Brain microvascular endothelial cell (primary cell): ENCODE results near the gene BDKRB2.

Source experiments
- DNase-seq: peaks from one replicate; pipeline ENCODE4 v3.0.0-alpha.2; 2020
- H3K27ac ChIP-seq: fragments of 250-450 bp; sonication (Bioruptor Pico); 2 replicates; pipeline ENCODE4 v1.5.1; 2020; ENCODE audit warnings: mild to moderate bottlenecking, moderate library complexity
- H3K27me3 ChIP-seq: fragments of 250-450 bp; sonication (Bioruptor Pico); replicated peaks from 2 replicates; pipeline ENCODE4 v1.5.1; 2020; ENCODE audit warnings: mild to moderate bottlenecking
- H3K36me3 ChIP-seq: fragments of 250-450 bp; sonication (Bioruptor Pico); replicated peaks from 2 replicates; pipeline ENCODE4 v1.5.1; 2020; ENCODE audit warnings: mild to moderate bottlenecking
- H3K4me3 ChIP-seq: 2 replicates; pipeline ENCODE4 v1.5.1; 2011; ENCODE audit warnings: low read depth, mild to moderate bottlenecking, control low read depth, low read length, moderate library complexity
- CTCF ChIP-seq: IDR thresholded peaks from 2 replicates; pipeline ENCODE4 v1.5.1; 2011; ENCODE audit warnings: low read depth, mild to moderate bottlenecking, moderate library complexity, low read length, control low read depth, inconsistent platforms; ENCODE audit errors: missing control alignments
- in situ Hi-C: cut with HindIII; loops from 2 replicates; pipeline ENCODE4 v1.10.0; 2017; ENCODE audit warnings: low sequenced_read_pairs, low pct_ligation_motif_present

Gene BDKRB2

GRCh38 chr14:96233661-96234060 is 29.0 kb downstream of the BDKRB2 start:
- Histone ChIP-seq H3K27ac (no peak overlapping the region), H3K4me3 (no peak overlapping the region), H3K27me3 (no peaks in the 10 kb centered on the region), H3K36me3 (no peaks in the 10 kb centered on the region)
- DNase-seq: no peak
- TF ChIP-seq CTCF: no peak
- in situ Hi-C loops: no loop called here

- no peak for DNase-seq
- TF ChIP-seq CTCF: no peak
- H3K36me3 ChIP-seq: no peaks in the 10 kb centered on the region
- H3K27ac ChIP-seq: no peak overlapping the region
- no peaks in the 10 kb centered on the region for H3K27me3 ChIP-seq
- in situ Hi-C loops: no loop called here
- H3K4me3 ChIP-seq: no peak overlapping the region
Observed at GRCh38 chr14:96235426-96235825, 30.8 kb downstream of the BDKRB2 start.

GRCh38 chr14:96237641-96238040 is 33.0 kb downstream of the BDKRB2 start:
- in situ Hi-C loops: no loop called here
- no peak for TF ChIP-seq CTCF
- H3K27me3 ChIP-seq: no peaks in the 10 kb centered on the region
- no peak overlapping the region for H3K27ac ChIP-seq
- no peak for DNase-seq
- H3K36me3 ChIP-seq: no peaks in the 10 kb centered on the region
- no peak overlapping the region for H3K4me3 ChIP-seq

GRCh38 chr14:96238676-96239265 is 34.1 kb downstream of the BDKRB2 start:
- Histone ChIP-seq H3K27ac (no peak overlapping the region), H3K36me3 (no peaks in the 10 kb centered on the region), H3K4me3 (no peak overlapping the region), H3K27me3 (no peaks in the 10 kb centered on the region)
- in situ Hi-C loops: no loop called here
- DNase-seq: no peak
- no peak for TF ChIP-seq CTCF

- H3K27me3 ChIP-seq: no peaks in the 10 kb centered on the region
- DNase-seq: no peak
- no peaks in the 10 kb centered on the region for H3K36me3 ChIP-seq
- no peak overlapping the region for H3K4me3 ChIP-seq
- in situ Hi-C loops: no loop called here
- TF ChIP-seq CTCF: no peak
- H3K27ac ChIP-seq: no peak overlapping the region
Observed at GRCh38 chr14:96239711-96240141, 35.1 kb downstream of the BDKRB2 start.

- in situ Hi-C loops: no loop called here
- no peaks in the 10 kb centered on the region for H3K36me3 ChIP-seq
- no peak overlapping the region for H3K27ac ChIP-seq
- no peak for DNase-seq
- no peak for TF ChIP-seq CTCF
- no peak overlapping the region for H3K4me3 ChIP-seq
- H3K27me3 ChIP-seq: no peaks in the 10 kb centered on the region
Observed at GRCh38 chr14:96240641-96241040, 36.0 kb downstream of the BDKRB2 start.
